Measurements from ENCODE around the gene OR51B2. TPM values are rescaled to one million over a fixed set of nuclear protein-coding genes. Genes with fewer than 3 reads are reported as not detected.
"Not testable (repeated sequence)": the region's sequence is repeated elsewhere in the genome, so short reads cannot be mapped to it uniquely, and the experiment has no call there.

The OR51B2 gene
- polyA plus RNA-seq, 4 donors = not detected

DNA sequence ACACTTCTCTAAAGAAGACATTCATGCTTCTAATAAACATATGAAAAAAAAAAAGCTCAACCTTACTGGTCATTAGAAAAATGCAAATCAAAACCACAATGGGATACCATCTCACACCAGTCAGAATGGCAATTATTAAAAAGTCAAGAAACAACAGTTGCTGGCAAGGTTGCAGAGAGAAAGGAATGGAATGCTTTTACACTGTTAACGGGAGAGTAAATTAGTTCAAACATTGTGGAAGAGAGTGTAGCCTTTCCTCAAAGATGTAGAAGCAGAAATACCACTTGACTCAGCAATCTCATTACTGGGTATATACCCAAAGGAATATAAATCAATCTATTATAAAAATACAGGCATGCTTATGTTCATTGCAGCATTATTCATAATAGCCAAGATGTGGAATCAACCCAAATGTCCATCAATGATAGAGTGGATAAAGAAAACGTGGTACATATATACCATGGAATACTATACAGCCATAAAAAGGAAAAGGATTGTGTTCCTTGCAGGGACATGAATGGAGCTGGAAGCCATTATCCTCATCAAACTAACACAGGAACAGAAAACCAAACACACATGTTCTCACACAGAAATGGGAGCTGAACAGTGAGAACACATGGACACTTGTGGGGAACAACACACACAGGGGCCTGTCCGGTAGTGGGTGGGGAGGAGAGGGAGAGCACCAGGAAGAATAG lies 10.6 kb downstream of the OR51B2 start:
- not testable (repeated sequence) for DNase-seq (ENCODE audit: low read depth in 4 of 4, low spot score in 3 of 4)

GRCh38 chr11:5310423-5310822 lies 13.7 kb downstream of the OR51B2 start:
- DNase-seq (ENCODE audit: low read depth in 4 of 4, low spot score in 3 of 4) = no peak

DNA sequence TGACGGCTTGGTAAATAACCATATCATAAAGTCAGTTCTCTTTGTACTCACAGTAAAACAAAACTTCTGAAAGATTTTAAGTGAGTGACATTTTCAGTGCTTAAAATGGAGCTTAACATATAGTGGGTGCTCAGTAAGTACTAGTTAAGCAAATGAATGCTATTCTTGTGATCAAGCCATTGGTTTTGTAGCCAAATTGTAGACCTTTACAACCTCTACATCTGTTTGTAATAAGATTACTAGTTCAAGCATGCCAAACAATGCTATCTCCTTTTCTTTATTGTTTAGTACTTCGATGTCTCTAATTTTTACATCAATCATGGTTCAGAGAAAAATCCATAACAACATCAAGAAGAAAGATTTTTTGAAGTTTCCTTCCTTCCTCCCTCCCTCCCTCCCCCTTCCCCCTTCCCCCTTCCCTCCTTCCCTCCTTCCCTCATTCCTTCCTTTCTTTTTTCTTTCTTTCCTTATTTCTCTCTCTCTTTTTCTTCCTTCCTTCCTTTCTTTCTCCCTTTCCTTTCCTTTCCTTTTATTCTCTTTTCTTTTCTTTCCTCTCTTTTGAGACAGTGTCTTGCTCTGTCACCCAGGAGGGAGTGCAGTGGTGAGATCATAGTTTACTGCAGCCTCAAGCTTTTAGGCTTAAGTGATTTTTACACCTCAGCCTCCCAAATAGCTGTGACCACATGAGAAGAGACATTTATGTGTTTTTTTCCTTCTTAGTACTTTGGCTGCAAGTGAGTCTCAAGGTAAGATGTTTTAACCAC lies 16.7 kb downstream of the OR51B2 start:
- DNase-seq (ENCODE audit: low read depth in 4 of 4, low spot score in 3 of 4) = no peak

- no peak for DNase-seq (ENCODE audit: low read depth in 4 of 4, low spot score in 3 of 4)
Measured at GRCh38 chr11:5304046-5304445, 20.1 kb downstream of the OR51B2 start.

GRCh38 chr11:5303626-5304025 lies 20.5 kb downstream of the OR51B2 start:
- no peak for DNase-seq (ENCODE audit: low read depth in 4 of 4, low spot score in 3 of 4)

- no peak for DNase-seq (ENCODE audit: low read depth in 4 of 4, low spot score in 3 of 4)
Measured at GRCh38 chr11:5301846-5302245, 22.3 kb downstream of the OR51B2 start, which contains the start of gene OR51B4. TSS of gene OR51B4 (minus strand) at chr11:5301946. CDS start at chr11:5301946, 0 bp downstream.

GRCh38 chr11:5300251-5300650 lies 23.8 kb downstream of the OR51B2 start:
- no peak for DNase-seq (ENCODE audit: low read depth in 4 of 4, low spot score in 3 of 4)

GRCh38 chr11:5298451-5298850 lies 25.6 kb downstream of the OR51B2 start:
- no peak for DNase-seq (ENCODE audit: low read depth in 4 of 4, low spot score in 3 of 4)

GRCh38 chr11:5297721-5298323 lies 26.3 kb downstream of the OR51B2 start:
- DNase-seq (ENCODE audit: low read depth in 4 of 4, low spot score in 3 of 4) = no peak

- DNase-seq (ENCODE audit: low read depth in 4 of 4, low spot score in 3 of 4) = not testable (repeated sequence)
Measured at GRCh38 chr11:5294342-5294995, 29.6 kb downstream of the OR51B2 start.

GRCh38 chr11:5293028-5293427 lies 31.1 kb downstream of the OR51B2 start:
- no peak for DNase-seq (ENCODE audit: low read depth in 4 of 4, low spot score in 3 of 4)

GRCh38 chr11:5291207-5291838 lies 32.8 kb downstream of the OR51B2 start:
- no peak for DNase-seq (ENCODE audit: low read depth in 4 of 4, low spot score in 3 of 4)

DNA sequence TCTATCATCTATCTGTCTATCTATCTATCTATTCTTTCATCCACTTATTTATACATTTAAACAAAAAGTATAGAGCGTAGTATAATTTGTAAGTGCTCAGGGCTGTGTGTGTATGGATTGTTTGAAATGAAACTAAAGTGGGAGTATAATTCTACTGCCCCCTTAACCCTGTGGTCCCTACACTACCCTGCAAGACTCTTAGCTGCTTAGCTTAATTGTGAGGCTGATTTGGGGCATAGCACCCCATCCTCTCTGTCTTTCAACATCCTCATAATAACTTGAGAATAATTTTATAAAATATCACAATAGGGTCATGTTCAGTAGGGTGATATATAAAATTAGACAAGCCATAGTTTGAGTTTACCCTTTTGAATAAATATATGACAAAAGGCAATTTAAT lies 34.0 kb downstream of the OR51B2 start:
- no peak for DNase-seq (ENCODE audit: low read depth in 4 of 4, low spot score in 3 of 4)

DNA sequence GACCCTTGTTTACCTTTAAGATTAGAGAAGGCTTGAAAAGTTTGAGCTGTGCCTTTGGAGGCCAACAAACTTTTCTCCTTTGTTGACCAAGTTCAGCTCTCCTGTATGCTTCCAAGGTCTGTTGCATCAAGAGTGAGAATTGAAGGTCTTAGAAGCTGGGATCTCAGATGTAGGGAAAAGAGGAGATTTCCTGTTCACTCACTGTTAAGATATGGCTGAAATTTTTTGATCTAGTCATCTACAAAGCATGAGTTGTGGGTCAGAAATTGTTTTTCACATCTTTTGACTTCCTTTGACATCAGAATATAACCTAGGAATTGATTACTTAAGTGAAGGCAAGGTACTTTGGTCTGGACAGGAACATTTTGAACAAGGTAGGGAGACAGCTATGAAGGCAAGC lies 34.4 kb downstream of the OR51B2 start:
- DNase-seq (ENCODE audit: low read depth in 4 of 4, low spot score in 3 of 4) = no peak

DNA sequence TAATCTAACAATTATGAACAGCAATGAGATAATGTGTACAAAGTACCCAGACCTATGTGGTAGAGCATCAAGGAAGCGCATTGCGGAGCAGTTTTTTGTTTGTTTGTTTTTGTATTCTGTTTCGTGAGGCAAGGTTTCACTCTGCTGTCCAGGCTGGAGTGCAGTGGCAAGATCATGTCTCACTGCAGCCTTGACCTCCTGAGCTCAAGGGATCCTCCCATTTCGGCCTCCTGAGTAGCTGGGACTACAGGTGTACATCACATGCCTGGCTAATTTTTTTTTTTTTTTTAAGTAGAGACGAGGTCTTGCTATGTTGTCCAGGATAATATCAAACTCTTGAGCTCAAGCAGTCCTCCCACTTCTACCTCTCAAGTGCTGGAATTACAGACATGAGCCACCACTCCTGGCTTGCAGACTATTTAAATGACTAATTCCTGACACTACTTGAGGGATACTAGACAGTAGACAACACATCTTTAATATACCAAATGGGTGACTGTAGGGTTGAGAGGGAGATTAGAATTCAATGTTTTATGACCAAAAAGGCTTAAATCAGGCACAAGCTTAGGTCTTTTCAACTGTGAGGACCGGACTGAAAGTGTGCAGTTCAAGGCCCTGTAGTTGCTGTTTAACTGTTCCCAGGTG lies 35.1 kb downstream of the OR51B2 start:
- no peak for DNase-seq (ENCODE audit: low read depth in 4 of 4, low spot score in 3 of 4)

DNA sequence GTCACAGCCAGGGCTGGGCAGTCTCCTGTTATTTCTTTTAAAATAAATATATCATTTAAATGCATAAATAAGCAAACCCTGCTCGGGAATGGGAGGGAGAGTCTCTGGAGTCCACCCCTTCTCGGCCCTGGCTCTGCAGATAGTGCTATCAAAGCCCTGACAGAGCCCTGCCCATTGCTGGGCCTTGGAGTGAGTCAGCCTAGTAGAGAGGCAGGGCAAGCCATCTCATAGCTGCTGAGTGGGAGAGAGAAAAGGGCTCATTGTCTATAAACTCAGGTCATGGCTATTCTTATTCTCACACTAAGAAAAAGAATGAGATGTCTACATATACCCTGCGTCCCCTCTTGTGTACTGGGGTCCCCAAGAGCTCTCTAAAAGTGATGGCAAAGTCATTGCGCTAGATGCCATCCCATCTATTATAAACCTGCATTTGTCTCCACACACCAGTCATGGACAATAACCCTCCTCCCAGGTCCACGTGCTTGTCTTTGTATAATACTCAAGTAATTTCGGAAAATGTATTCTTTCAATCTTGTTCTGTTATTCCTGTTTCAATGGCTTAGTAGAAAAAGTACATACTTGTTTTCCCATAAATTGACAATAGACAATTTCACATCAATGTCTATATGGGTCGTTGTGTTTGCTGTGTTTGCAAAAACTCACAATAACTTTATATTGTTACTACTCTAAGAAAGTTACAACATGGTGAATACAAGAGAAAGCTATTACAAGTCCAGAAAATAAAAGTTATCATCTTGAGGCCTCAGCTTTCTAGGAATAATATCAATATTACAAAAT lies 35.8 kb downstream of the OR51B2 start:
- DNase-seq (ENCODE audit: low read depth in 4 of 4, low spot score in 3 of 4) = no peak

- no peak for DNase-seq (ENCODE audit: low read depth in 4 of 4, low spot score in 3 of 4)
Measured at GRCh38 chr11:5286901-5287300, 37.2 kb downstream of the OR51B2 start.

DNA sequence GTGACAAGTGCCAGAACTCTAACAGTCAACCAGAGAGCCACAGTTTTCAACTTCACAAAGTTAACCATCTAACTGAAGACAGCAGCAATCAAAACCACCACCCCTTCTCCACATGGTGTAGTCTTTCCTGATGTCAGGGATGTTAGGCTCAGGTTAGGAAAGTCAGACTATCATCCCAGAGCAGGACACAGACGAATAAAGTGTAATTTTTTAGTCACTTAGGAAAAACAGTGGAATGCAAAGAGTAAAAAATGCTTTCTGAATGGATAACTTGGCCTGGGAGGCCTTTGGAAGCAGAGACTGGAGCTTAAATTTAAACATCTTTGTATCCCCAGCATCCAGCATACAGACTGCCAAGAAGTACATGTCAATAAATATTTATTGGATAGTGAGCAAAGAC lies 37.7 kb downstream of the OR51B2 start:
- DNase-seq (ENCODE audit: low read depth in 4 of 4, low spot score in 3 of 4) = no peak

DNA sequence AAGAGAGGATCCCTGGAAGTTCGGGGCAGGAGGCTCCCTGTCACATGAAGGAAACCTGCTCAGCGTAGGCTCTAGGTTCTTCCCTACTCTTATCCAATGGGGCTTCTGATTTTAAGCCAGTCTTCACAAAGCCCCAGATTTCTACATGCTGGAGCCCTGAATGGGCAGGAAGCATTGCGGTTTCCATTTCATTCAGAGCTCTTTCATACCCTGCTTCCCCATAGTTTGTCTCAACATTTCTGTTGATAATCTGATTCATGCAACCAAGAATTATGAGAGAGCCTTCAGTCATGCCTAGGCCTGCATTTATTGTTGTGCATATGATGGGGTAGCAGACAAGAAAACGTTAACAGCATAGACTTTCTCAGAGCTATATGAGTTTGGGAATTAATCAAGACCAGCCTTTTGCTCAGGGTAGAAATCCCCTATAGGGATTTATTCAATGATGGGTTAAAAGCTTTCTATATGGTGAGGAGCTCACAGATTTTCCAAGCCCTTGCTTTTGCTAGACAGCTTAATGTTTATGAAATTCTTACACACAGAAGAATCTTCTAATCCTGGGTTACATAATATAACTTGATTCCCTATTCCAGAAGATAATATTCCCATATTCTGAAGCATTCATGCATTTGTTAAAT lies 38.3 kb downstream of the OR51B2 start:
- DNase-seq (ENCODE audit: low read depth in 4 of 4, low spot score in 3 of 4) = no peak
